Kidney (tissue), 14 donors: ENCODE results near the gene MYOM3. TPM values are rescaled to one million over a fixed set of nuclear protein-coding genes. Genes with fewer than 3 reads are reported as not detected.

ENCODE experiments used
- DNase-seq, 5 donors: peaks; one replicate each; pipeline ENCODE4 v3.0.0-alpha.2; 2013 to 2020
- FAIRE-seq: peaks from 2 replicates; lab custom pipeline; 2012; peaks lifted over from hg19 to GRCh38; lab: Jason Lieb, UNC
- H3K27ac ChIP-seq, 2 donors: one replicate each; pipeline ENCODE4 v1.7.0; 2013; ENCODE audit warnings: low read depth in 2 of 2, low read length in 2 of 2, inconsistent platforms in 1 of 2
- H3K27me3 ChIP-seq: one replicate; pipeline ENCODE4 v1.7.1; 2013; ENCODE audit warnings: low read length, inconsistent platforms; ENCODE audit not compliant: control insufficient read depth, insufficient read depth
- H3K36me3 ChIP-seq, 3 donors: one replicate each; pipeline versions ENCODE4 v1.7.0 to v1.7.1; 2013; ENCODE audit warnings: low read length in 3 of 3, control low read depth in 1 of 3, inconsistent platforms in 1 of 3; ENCODE audit not compliant: insufficient read depth in 3 of 3, control insufficient read depth in 2 of 3
- H3K4me1 ChIP-seq, 3 donors: one replicate each; pipeline versions ENCODE4 v1.7.0 to v1.7.1; 2013; ENCODE audit warnings: low read length in 3 of 3, inconsistent platforms in 1 of 3, low read depth in 1 of 3; ENCODE audit not compliant: control insufficient read depth in 2 of 3, insufficient read depth in 2 of 3
- H3K4me3 ChIP-seq, 3 donors: one replicate each; pipeline versions ENCODE4 v1.7.0 to v1.8.1; 2013; ENCODE audit warnings: low read length in 3 of 3, control low read depth in 1 of 3, inconsistent platforms in 1 of 3
- H3K9ac ChIP-seq, 3 donors: one replicate each; pipeline versions ENCODE4 v1.7.0 to v1.7.1; 2013; ENCODE audit warnings: low read length in 3 of 3, control low read depth in 1 of 3, inconsistent platforms in 1 of 3
- H3K9me3 ChIP-seq, 3 donors: one replicate each; pipeline versions ENCODE4 v1.7.0 to v1.7.1; 2013; ENCODE audit warnings: low read length in 3 of 3, control low read depth in 1 of 3, inconsistent platforms in 1 of 3; ENCODE audit not compliant: control insufficient read depth in 2 of 3, insufficient read depth in 1 of 3
- CTCF ChIP-seq: IDR thresholded peaks from 3 replicates; pipeline ENCODE4 v1.5.1; 2012; ENCODE audit warnings: mild to moderate bottlenecking, moderate library complexity, borderline replicate concordance; ENCODE audit not compliant: insufficient read depth; ENCODE audit errors: extremely low read depth
- intact Hi-C: fragments of 100-400 bp; cut with DNase I; formaldehyde crosslinking; loops from one replicate; pipeline ENCODE4 v1.11.1; 2022
- polyA plus RNA-seq: library from polyadenylated mRNA; stranded (reverse); fragments of 350-450 nt; fragmentation: Illumina TruSeq; extraction: RNeasy Lipid Tissue Mini Kit (QIAGEN cat#74804); gene quantifications from one replicate; pipeline ENCODE4 v1.2.3, GENCODE V29; 2014; ENCODE audit warnings: low read depth, low replicate concordance; ENCODE audit not compliant: insufficient read depth
- total RNA-seq: library from RNA; stranded (reverse); fragmentation: NEBNext Ultra II Directional; extraction: Animal tissue kit (Norgen Biotek cat#: 25700); gene quantifications from one replicate; pipeline ENCODE4 v1.2.1, GENCODE V29; 2021
- donor health status: control.
- donor health status: control.
- donor health status: control.
- donor health status: control.
- donor health status: control.
- donor health status: DM: yes; HTN: yes; CAD: no.
- donor health status: Normal renal cell carcinoma (clear cell type).

Gene MYOM3
- total and polyA plus RNA-seq, 2 donors from 2014 or later = 13.5 to 20.5 TPM

GRCh38 chr1:24154215-24154614 is 42.3 kb upstream of the MYOM3 start:
- no peak overlapping the region for H3K4me3 ChIP-seq
- no peak overlapping the region for H3K9ac ChIP-seq
- no peak overlapping the region for H3K27ac ChIP-seq
- H3K9me3 ChIP-seq = no peaks in the 10 kb centered on the region
- peaks cover 0 to 2% (median 0%) of the 10 kb centered on the region in 3 donors for H3K36me3 ChIP-seq
- FAIRE-seq = no peak
- intact Hi-C loops = no loop called here
- no peaks in the 10 kb centered on the region for H3K27me3 ChIP-seq
- no peak for TF ChIP-seq CTCF
- peak in 1 of 5 donors; percentile 10 for DNase-seq
- peaks cover 0 to 5% (median 4%) of the 10 kb centered on the region in 3 donors for H3K4me1 ChIP-seq

- H3K27ac ChIP-seq = no peak overlapping the region
- no peak overlapping the region for H3K4me3 ChIP-seq
Measured at GRCh38 chr1:24152631-24153494, 40.9 kb upstream of the MYOM3 start.

GRCh38 chr1:24151175-24151533 is 39.2 kb upstream of the MYOM3 start:
- FAIRE-seq = no peak
- no peaks in the 10 kb centered on the region for H3K36me3 ChIP-seq
- no peaks in the 10 kb centered on the region for H3K27me3 ChIP-seq
- intact Hi-C loops = no loop called here
- H3K27ac ChIP-seq = peak overlapping the region in 1 of 2 donors; percentile 57
- H3K4me3 ChIP-seq = peak overlapping the region; percentile 23 to 51 (median 40)
- H3K9me3 ChIP-seq = no peaks in the 10 kb centered on the region
- no peak for TF ChIP-seq CTCF
- H3K9ac ChIP-seq = peak overlapping the region in 1 of 3 donors; percentile 55
- DNase-seq = peak in 4 of 5 donors; percentile 82 to 96 (median 92)
- peaks cover 0 to 5% (median 4%) of the 10 kb centered on the region in 3 donors for H3K4me1 ChIP-seq

More at GRCh38 chr1:24152631-24153494, 40.9 kb upstream of the MYOM3 start:
- no peaks in the 10 kb centered on the region for H3K36me3 ChIP-seq
- no peaks in the 10 kb centered on the region for H3K27me3 ChIP-seq
- FAIRE-seq (no peak), DNase-seq (peak in 1 of 5 donors; percentile 55)
- H3K9me3 ChIP-seq = no peaks in the 10 kb centered on the region
- intact Hi-C loops = no loop called here
- H3K9ac ChIP-seq = no peak overlapping the region
- no peak for TF ChIP-seq CTCF
- peaks cover 0 to 5% (median 4%) of the 10 kb centered on the region in 3 donors for H3K4me1 ChIP-seq
